Psoas muscle (tissue), 8 donors: ENCODE results near the gene GPLD1. TPM values are rescaled to one million over a fixed set of nuclear protein-coding genes. Genes with fewer than 3 reads are reported as not detected.
"Not testable (repeated sequence)": the region's sequence is repeated elsewhere in the genome, so short reads cannot be mapped to it uniquely, and the experiment has no call there.

Source experiments
- ATAC-seq, 4 donors: fragments of 200-7000 bp; cut with Tn5 transposase; one replicate each; pipeline ENCODE4 v1.9.1; 2020; ENCODE audit warnings: moderate library complexity in 3 of 4, mild to moderate bottlenecking in 2 of 4
- DNase-seq, 2 donors: peaks; one replicate each; pipeline ENCODE4 v3.0.0-alpha.2; 2020
- H3K27ac ChIP-seq: fragments of 200-600 bp; one replicate; pipeline ENCODE4 v1.8.0; 2022
- H3K27me3 ChIP-seq, 3 donors: fragments of 200-600 bp in 1 of 3; one replicate each; pipeline versions ENCODE4 v1.6.1 to v1.8.0; 2013 to 2022; ENCODE audit warnings: low read length in 2 of 3, mild to moderate bottlenecking in 2 of 3, moderate library complexity in 1 of 3; ENCODE audit not compliant: insufficient read depth in 3 of 3
- H3K36me3 ChIP-seq, 2 donors: fragments of 200-600 bp in 1 of 2; one replicate each; pipeline versions ENCODE4 v1.6.1 to v1.8.0; 2013 to 2022; ENCODE audit warnings: low read depth in 1 of 2, mild to moderate bottlenecking in 1 of 2, moderate library complexity in 1 of 2; ENCODE audit not compliant: insufficient read depth in 1 of 2
- H3K4me1 ChIP-seq: fragments of 200-600 bp; one replicate; pipeline ENCODE4 v1.8.0; 2022
- H3K4me3 ChIP-seq: fragments of 200-600 bp; one replicate; pipeline ENCODE4 v1.8.0; 2022; ENCODE audit warnings: mild to moderate bottlenecking
- H3K9me3 ChIP-seq: fragments of 200-600 bp; one replicate; pipeline ENCODE4 v1.8.0; 2022
- CTCF ChIP-seq: fragments of 200-600 bp; IDR thresholded peaks from one replicate; pipeline ENCODE4 v1.8.0; 2022; ENCODE audit warnings: antibody characterized with exemption
- WGBS, 3 donors: extraction: QIAGEN DNeasy Blood & Tissue Kit; methylation state at CpG; one replicate each; pipeline versions ENCODE4 v1.1.6 to v1.1.7; 2013; 5-methylcytosine and 5-hydroxymethylcytosine counted together
- intact Hi-C, 2 donors: fragments of 100-400 bp; cut with DNase I; formaldehyde crosslinking; loops; one replicate each; pipeline versions ENCODE4 v1.11.0 to v1.14.2; 2022
- polyA plus RNA-seq, 3 donors: library from polyadenylated mRNA; stranded (reverse); fragments of 200-250 nt; gene quantifications; one replicate each; pipeline ENCODE4 v1.2.3, GENCODE V29; 2013
- total RNA-seq, 4 donors: library from RNA; stranded (reverse); fragmentation: NEBNext Ultra II Directional in 2 of 4; extraction: Animal tissue kit (Norgen Biotek cat#: 25700) in 2 of 4; gene quantifications; one replicate each; pipeline versions ENCODE4 v1.2.1 to v1.2.4, GENCODE V29; 2021 to 2023
- donor health status: healthy with polysubstance abuse.
- donor health status: DM: no; HTN: no; CAD: no; lungs with moderate emphysema.
- donor health status: Bipolar disorder and iron deficiency.
- donor health status: healthy.
- donor health status: DM: yes; HTN: yes; CAD: no.
- donor health status: DM: no; HTN: no; CAD: no.
- donor health status: DM: no; HTN: no; CAD: no.
- donor health status: DM: yes; HTN: yes; CAD: no.

The GPLD1 gene
- total and polyA plus RNA-seq, 7 donors = 0.25 to 1.1 (median 0.38) TPM

GRCh38 chr6:24402697-24403500 lies 86.5 kb downstream of the GPLD1 start, which contains the start of gene MRS2:
Gene MRS2, plus strand, starts transcription at chr6:24402936. Its CDS starts 111 bp downstream, at chr6:24403047.
- no peak for TF ChIP-seq CTCF
- intact Hi-C loops = no loop called here

GRCh38 chr6:24401458-24401857 lies 87.9 kb downstream of the GPLD1 start:
- 67 to 76% (median 72%) methylated on average over 4 of the region's 4 CpGs for WGBS, 3 donors
- no peak for ATAC-seq
- peaks cover 0 to 1% (median 0%) of the 10 kb centered on the region in 3 donors for H3K27me3 ChIP-seq
- no peak for TF ChIP-seq CTCF
- no peak overlapping the region for H3K27ac ChIP-seq
- H3K4me3 ChIP-seq = no peak overlapping the region
- peaks cover 14% of the 10 kb centered on the region for H3K4me1 ChIP-seq
- DNase-seq = no peak
- peaks cover 4% of the 10 kb centered on the region for H3K9me3 ChIP-seq
- peaks cover 0 to 20% of the 10 kb centered on the region in 2 donors for H3K36me3 ChIP-seq
- intact Hi-C loops = no loop called here

More at GRCh38 chr6:24402697-24403500, 86.5 kb downstream of the GPLD1 start, which contains the start of gene MRS2:
- Histone ChIP-seq H3K36me3 (peaks cover 4 to 33% of the 10 kb centered on the region in 2 donors), H3K27ac (peak within 1 kb of the TSS; percentile 88), H3K4me3 (peak within 1 kb of the TSS; percentile 99), H3K4me1 (peaks cover 21% of the 10 kb centered on the region), H3K27me3 (peaks cover 0 to 1% (median 0%) of the 10 kb centered on the region in 3 donors), H3K9me3 (no peaks in the 10 kb centered on the region)
- DNase-seq (peak; percentile 78 to 90), ATAC-seq (peak; percentile 96 to 98 (median 98))
- WGBS, 3 donors = 0 to 1% (median 0%) methylated on average over 51 to 63 of the region's 63 CpGs

GRCh38 chr6:24400045-24401039 lies 89.0 kb downstream of the GPLD1 start:
- H3K4me1 ChIP-seq = peaks cover 18% of the 10 kb centered on the region
- H3K9me3 ChIP-seq, H3K27me3 ChIP-seq, DNase-seq, intact Hi-C loops, H3K27ac ChIP-seq, ATAC-seq, H3K36me3 ChIP-seq, H3K4me3 ChIP-seq: not testable (repeated sequence)
- WGBS, 3 donors = 31 to 42% (median 34%) methylated on average over 17 of the region's 17 CpGs

GRCh38 chr6:24397631-24398030 lies 91.7 kb downstream of the GPLD1 start:
- H3K4me3 ChIP-seq = no peak overlapping the region
- no peak overlapping the region for H3K27ac ChIP-seq
- TF ChIP-seq CTCF = no peak
- peaks cover 15% of the 10 kb centered on the region for H3K4me1 ChIP-seq
- peaks cover 0 to 1% (median 0%) of the 10 kb centered on the region in 3 donors for H3K27me3 ChIP-seq
- H3K36me3 ChIP-seq = no peaks in the 10 kb centered on the region
- WGBS, 3 donors = 53 to 75% (median 65%) methylated on average over 1 of the region's 1 CpG
- ATAC-seq = no peak
- intact Hi-C loops = no loop called here
- H3K9me3 ChIP-seq = peaks cover 4% of the 10 kb centered on the region
- no peak for DNase-seq
